ENCODE measurements around the gene P2RX6. TPM values are rescaled to one million over a fixed set of nuclear protein-coding genes. Genes with fewer than 3 reads are reported as not detected.
"Not testable (repeated sequence)": the region's sequence is repeated elsewhere in the genome, so short reads cannot be mapped to it uniquely, and the experiment has no call there.

P2RX6 gene
- total RNA-seq, 2 experiments from 2014 or later: 0.27 TPM

GRCh38 chr22:21042978-21043859 lies 28.3 kb downstream of the P2RX6 start:
- POLR2A ChIA-PET: no interaction called here
- CTCF ChIA-PET: interaction anchor here (0.6 to 0.9 kb wide), 2 partner anchors 21 to 44 kb away, joined by 3 to 4 read pairs; no protein-coding TSS in a partner anchor
- peaks cover 22% of the 10 kb centered on the region for H3K27me3 Mint-ChIP-seq
- peaks cover 27% of the 10 kb centered on the region for H3K4me1 Mint-ChIP-seq
- no peak overlapping the region for H3K4me3 Mint-ChIP-seq
- H3K27ac Mint-ChIP-seq: no peak overlapping the region
- no peaks in the 10 kb centered on the region for H3K9me3 Mint-ChIP-seq
- DNase-seq: no peak
- H3K36me3 Mint-ChIP-seq (ENCODE audit: low read depth): no peaks in the 10 kb centered on the region

GRCh38 chr22:21043860-21044535 lies 29.0 kb downstream of the P2RX6 start:
- Mint-ChIP-seq H3K4me1 (peaks cover 27% of the 10 kb centered on the region), H3K4me3 (no peak overlapping the region), H3K9me3 (no peaks in the 10 kb centered on the region), H3K27me3 (peaks cover 18% of the 10 kb centered on the region), H3K36me3 (ENCODE audit: low read depth) (no peaks in the 10 kb centered on the region), H3K27ac (no peak overlapping the region)
- POLR2A ChIA-PET: no interaction called here
- no peak for DNase-seq
- CTCF ChIA-PET: interaction anchor here (0.6 kb wide), 1 partner anchor 22 kb away, joined by 4 read pairs; no protein-coding TSS in a partner anchor

GRCh38 chr22:21044931-21045584 lies 30.1 kb downstream of the P2RX6 start:
- no peak for DNase-seq
- H3K4me1 Mint-ChIP-seq: peaks cover 27% of the 10 kb centered on the region
- ChIA-PET POLR2A (no interaction called here), CTCF (no interaction called here)
- no peaks in the 10 kb centered on the region for H3K9me3 Mint-ChIP-seq
- peak overlapping the region; percentile 83 for H3K27ac Mint-ChIP-seq
- H3K27me3 Mint-ChIP-seq: peaks cover 18% of the 10 kb centered on the region
- H3K36me3 Mint-ChIP-seq (ENCODE audit: low read depth): no peaks in the 10 kb centered on the region
- no peak overlapping the region for H3K4me3 Mint-ChIP-seq

DNA sequence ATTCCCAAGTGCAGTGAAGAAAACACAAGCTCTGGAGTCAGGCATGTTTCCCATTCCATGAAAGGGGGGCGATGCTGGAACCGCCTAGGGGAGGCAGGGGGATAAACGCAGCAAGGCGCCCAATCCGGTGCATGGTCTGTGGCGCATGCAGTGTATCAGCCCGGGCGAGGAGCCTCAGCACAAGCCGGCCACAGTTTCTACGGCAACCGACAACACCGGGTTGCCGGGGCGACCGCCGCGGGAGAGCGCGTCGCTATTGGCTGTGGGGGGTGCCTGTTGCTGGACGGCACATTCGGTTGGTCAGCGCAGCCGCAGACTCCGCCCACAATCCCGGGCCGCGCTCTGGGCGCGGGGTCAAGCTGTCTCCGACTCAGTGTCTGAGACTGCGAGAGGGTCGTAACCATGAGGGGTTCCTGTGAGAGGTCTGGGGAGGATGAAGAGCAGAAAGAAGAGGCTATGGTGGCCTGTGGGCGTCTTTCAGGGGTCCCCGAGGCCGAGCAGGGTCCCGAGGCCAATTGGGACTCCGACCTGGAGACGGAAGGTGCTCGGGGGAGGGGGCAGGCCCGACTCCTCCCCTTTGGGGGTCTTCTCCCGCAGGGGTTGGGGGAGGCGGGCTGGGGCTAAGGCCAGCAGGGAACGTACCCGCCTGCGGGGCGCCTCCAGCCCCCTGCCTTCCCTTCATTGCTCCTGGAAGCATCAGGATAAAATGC lies 30.8 kb downstream of the P2RX6 start, which contains the start of gene LRRC74B:
LRRC74B (plus strand) TSS at position 362 of the 710 bp plus-strand sequence; CDS start at position 403, 41 bp downstream.
- Mint-ChIP-seq H3K27ac (peak within 1 kb of the TSS; percentile 83), H3K4me3 (no peak within 1 kb of the TSS), H3K36me3 (ENCODE audit: low read depth) (no peaks in the 10 kb centered on the region), H3K27me3 (peaks cover 18% of the 10 kb centered on the region), H3K4me1 (peaks cover 27% of the 10 kb centered on the region), H3K9me3 (no peaks in the 10 kb centered on the region)
- CTCF ChIA-PET: no interaction called here
- POLR2A ChIA-PET: interaction anchor here (0.6 kb wide), 1 partner anchor 581 kb away, joined by 3 read pairs; no protein-coding TSS in a partner anchor
- DNase-seq: peak; percentile 81

- no peaks in the 10 kb centered on the region for H3K36me3 Mint-ChIP-seq (ENCODE audit: low read depth)
- H3K4me1 Mint-ChIP-seq: peaks cover 37% of the 10 kb centered on the region
- no peak for DNase-seq
- H3K27me3 Mint-ChIP-seq: peaks cover 18% of the 10 kb centered on the region
- no peak overlapping the region for H3K4me3 Mint-ChIP-seq
- POLR2A ChIA-PET: no interaction called here
- no peaks in the 10 kb centered on the region for H3K9me3 Mint-ChIP-seq
- CTCF ChIA-PET: interaction anchor here (0.6 to 1.9 kb wide), 3 partner anchors 9 to 23 kb away, joined by 3 to 5 read pairs (median 4); no protein-coding TSS in a partner anchor
- no peak overlapping the region for H3K27ac Mint-ChIP-seq
Measured at GRCh38 chr22:21047035-21047661, 32.2 kb downstream of the P2RX6 start.

DNA sequence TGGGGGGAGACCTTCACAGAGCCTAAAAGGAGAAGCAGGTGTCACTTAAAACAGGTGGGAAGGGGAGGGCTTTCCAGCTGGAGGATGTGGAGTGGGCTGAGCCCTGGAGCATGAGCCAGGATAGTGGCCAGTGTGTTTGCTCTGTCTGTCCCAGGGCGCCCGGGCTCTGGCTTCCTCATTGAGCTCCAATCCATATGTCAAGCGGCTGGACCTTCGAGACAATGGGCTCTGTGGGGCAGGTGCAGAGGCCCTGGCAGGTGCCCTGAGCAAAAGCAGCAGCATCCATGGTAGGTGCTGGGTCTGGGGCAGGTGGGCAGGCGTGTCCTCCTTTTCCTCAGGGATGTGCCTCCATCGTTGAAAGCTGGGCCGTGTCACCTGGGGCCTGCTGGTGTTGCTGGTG lies 32.8 kb downstream of the P2RX6 start:
- ChIA-PET CTCF (interaction anchor here (1.9 kb wide), 1 partner anchor 9 kb away, joined by 5 read pairs; no protein-coding TSS in a partner anchor), POLR2A (no interaction called here)
- Mint-ChIP-seq H3K4me3 (no peak overlapping the region), H3K36me3 (ENCODE audit: low read depth) (no peaks in the 10 kb centered on the region), H3K9me3 (no peaks in the 10 kb centered on the region), H3K27ac (no peak overlapping the region), H3K27me3 (peaks cover 18% of the 10 kb centered on the region), H3K4me1 (peaks cover 37% of the 10 kb centered on the region)
- DNase-seq: no peak

GRCh38 chr22:21048448-21048847 lies 33.5 kb downstream of the P2RX6 start:
- H3K36me3 Mint-ChIP-seq (ENCODE audit: low read depth); DNase-seq; H3K9me3 Mint-ChIP-seq; H3K4me3 Mint-ChIP-seq; H3K27ac Mint-ChIP-seq; POLR2A ChIA-PET: not testable (repeated sequence)
- CTCF ChIA-PET: interaction anchor here (1.9 kb wide), 1 partner anchor 8 kb away, joined by 5 read pairs; no protein-coding TSS in a partner anchor
- Mint-ChIP-seq H3K4me1 (peaks cover 33% of the 10 kb centered on the region), H3K27me3 (peaks cover 16% of the 10 kb centered on the region)

DNA sequence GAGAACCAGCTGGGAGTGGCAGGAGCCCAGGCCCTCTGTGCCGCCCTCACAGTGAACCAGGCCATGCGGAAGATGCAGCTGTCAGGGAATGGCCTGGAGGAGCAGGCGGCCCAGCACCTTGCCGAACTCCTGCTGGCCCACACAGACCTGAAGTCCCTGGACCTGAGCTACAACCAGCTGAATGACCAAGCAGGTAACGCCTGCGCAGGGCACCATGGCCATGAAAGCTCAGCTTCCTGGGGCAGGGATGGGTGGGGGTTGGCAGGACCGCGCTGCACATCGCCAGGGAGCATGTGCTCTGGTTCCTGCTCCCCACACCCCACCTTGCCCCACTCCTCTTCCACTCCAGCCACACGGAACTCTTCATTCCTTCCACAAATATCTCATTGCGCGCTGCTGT lies 34.0 kb downstream of the P2RX6 start:
- H3K9me3 Mint-ChIP-seq, CTCF ChIA-PET: not testable (repeated sequence)

GRCh38 chr22:21051145-21051830 lies 36.3 kb downstream of the P2RX6 start:
- CTCF ChIA-PET: no interaction called here
- Mint-ChIP-seq H3K27ac (peak overlapping the region; percentile 56), H3K9me3 (no peaks in the 10 kb centered on the region), H3K27me3 (no peaks in the 10 kb centered on the region), H3K36me3 (ENCODE audit: low read depth) (no peaks in the 10 kb centered on the region), H3K4me3 (no peak overlapping the region), H3K4me1 (peaks cover 27% of the 10 kb centered on the region)
- POLR2A ChIA-PET: no interaction called here
- DNase-seq: no peak

More for the DNA sequence above, 34.0 kb downstream of the P2RX6 start:
- H3K36me3 Mint-ChIP-seq (ENCODE audit: low read depth); H3K27ac Mint-ChIP-seq; POLR2A ChIA-PET; H3K4me3 Mint-ChIP-seq; DNase-seq: not testable (repeated sequence)
- H3K4me1 Mint-ChIP-seq: peaks cover 28% of the 10 kb centered on the region
- peaks cover 15% of the 10 kb centered on the region for H3K27me3 Mint-ChIP-seq

GRCh38 chr22:21051831-21052400 lies 37.0 kb downstream of the P2RX6 start:
- Mint-ChIP-seq H3K36me3 (ENCODE audit: low read depth) (no peaks in the 10 kb centered on the region), H3K27me3 (peaks cover 3% of the 10 kb centered on the region), H3K27ac (peak overlapping the region; percentile 32), H3K4me3 (no peak overlapping the region), H3K4me1 (peaks cover 34% of the 10 kb centered on the region), H3K9me3 (no peaks in the 10 kb centered on the region)
- ChIA-PET POLR2A (no interaction called here), CTCF (no interaction called here)
- no peak for DNase-seq

GRCh38 chr22:21052715-21053459 lies 37.9 kb downstream of the P2RX6 start:
- H3K27ac Mint-ChIP-seq: no peak overlapping the region
- peaks cover 35% of the 10 kb centered on the region for H3K4me1 Mint-ChIP-seq
- POLR2A ChIA-PET: no interaction called here
- H3K36me3 Mint-ChIP-seq (ENCODE audit: low read depth): no peaks in the 10 kb centered on the region
- peaks cover 3% of the 10 kb centered on the region for H3K27me3 Mint-ChIP-seq
- H3K4me3 Mint-ChIP-seq: no peak overlapping the region
- no peak for DNase-seq
- CTCF ChIA-PET: no interaction called here
- H3K9me3 Mint-ChIP-seq: no peaks in the 10 kb centered on the region

Data from activated CD4-positive, alpha-beta T cell treated with anti-CD3 and anti-CD28 coated beads, Interleukin-2, amount 10 ng/mL, durations not matched to agents 7 days and 5 days (primary cell).